ENCODE results near the gene KCNQ5. TPM values are rescaled to one million over a fixed set of nuclear protein-coding genes. Genes with fewer than 3 reads are reported as not detected.
A peak's percentile ranks its signal among the peaks of the same experiment; 100 is the strongest.

The KCNQ5 gene
- total and polyA plus RNA-seq, 8 donors: 1.7 to 4.5 (median 2.5) TPM

DNA sequence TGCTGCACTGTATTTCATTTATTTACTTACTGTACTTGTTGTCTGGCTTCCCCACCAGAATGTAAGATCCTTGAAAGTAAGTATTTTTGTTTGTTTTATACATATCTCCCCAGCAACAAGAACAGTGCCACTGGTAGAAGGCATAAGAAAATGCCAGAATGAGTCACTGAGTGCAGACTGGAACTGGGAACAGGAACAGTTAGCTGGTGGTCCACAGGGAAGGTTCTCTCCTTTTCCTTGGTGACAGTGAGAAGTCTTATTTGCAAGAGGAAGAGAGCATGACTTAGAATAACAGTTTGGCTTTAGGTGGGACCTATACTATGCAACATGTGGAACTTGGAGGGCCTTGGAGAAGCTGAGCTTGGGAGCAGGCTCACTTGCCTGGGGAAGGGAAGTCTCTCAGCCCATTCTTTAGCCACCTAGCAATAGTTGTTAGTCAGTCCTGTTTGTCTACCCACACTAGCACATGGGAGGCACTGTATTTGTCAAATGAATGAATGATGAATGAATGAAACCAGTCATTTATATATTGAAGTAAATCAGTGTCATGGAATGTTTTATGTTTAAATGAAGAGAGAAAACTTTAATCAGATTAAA, 203.5 kb downstream of the KCNQ5 start:
- intact Hi-C loops (cut with DNase I): no loop called here

DNA sequence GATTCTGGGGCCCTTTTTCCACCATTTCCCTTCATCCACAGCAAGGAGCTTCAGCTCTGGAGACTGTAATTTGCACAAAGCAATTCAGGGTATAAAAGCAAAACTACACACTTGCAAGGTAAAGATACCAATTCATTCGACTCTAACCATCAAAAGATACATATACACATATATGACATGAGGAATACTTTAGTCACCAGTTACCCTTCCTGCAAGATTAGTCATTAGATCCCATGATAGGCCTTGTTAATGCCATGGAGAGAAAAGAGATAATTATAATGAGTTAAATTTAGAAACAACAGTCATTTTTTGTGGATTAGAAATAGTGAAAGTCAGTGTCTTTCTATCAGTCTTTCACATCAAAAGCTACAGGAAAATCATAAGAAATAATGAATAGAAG, 204.2 kb downstream of the KCNQ5 start:
- no peaks in the 10 kb centered on the region for H3K4me1 ChIP-seq
- intact Hi-C loops (cut with DNase I): no loop called here
- no peak overlapping the region for H3K27ac ChIP-seq

More for the DNA sequence above, 203.5 kb downstream of the KCNQ5 start:
- H3K36me3 ChIP-seq: no peaks in the 10 kb centered on the region
- H3K9me3 ChIP-seq: no peaks in the 10 kb centered on the region
- peak; percentile 43 for ATAC-seq
- no peaks in the 10 kb centered on the region for H3K27me3 ChIP-seq
- no peak overlapping the region for H3K27ac ChIP-seq
- DNase-seq: no peak
- H3K4me1 ChIP-seq: no peaks in the 10 kb centered on the region
- H3K4me3 ChIP-seq: no peak overlapping the region
- TF ChIP-seq, protein P1, sequence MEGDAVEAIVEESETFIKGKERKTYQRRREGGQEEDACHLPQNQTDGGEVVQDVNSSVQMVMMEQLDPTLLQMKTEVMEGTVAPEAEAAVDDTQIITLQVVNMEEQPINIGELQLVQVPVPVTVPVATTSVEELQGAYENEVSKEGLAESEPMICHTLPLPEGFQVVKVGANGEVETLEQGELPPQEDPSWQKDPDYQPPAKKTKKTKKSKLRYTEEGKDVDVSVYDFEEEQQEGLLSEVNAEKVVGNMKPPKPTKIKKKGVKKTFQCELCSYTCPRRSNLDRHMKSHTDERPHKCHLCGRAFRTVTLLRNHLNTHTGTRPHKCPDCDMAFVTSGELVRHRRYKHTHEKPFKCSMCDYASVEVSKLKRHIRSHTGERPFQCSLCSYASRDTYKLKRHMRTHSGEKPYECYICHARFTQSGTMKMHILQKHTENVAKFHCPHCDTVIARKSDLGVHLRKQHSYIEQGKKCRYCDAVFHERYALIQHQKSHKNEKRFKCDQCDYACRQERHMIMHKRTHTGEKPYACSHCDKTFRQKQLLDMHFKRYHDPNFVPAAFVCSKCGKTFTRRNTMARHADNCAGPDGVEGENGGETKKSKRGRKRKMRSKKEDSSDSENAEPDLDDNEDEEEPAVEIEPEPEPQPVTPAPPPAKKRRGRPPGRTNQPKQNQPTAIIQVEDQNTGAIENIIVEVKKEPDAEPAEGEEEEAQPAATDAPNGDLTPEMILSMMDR (IDR thresholded peaks at IDR 0.05): no peak

DNA sequence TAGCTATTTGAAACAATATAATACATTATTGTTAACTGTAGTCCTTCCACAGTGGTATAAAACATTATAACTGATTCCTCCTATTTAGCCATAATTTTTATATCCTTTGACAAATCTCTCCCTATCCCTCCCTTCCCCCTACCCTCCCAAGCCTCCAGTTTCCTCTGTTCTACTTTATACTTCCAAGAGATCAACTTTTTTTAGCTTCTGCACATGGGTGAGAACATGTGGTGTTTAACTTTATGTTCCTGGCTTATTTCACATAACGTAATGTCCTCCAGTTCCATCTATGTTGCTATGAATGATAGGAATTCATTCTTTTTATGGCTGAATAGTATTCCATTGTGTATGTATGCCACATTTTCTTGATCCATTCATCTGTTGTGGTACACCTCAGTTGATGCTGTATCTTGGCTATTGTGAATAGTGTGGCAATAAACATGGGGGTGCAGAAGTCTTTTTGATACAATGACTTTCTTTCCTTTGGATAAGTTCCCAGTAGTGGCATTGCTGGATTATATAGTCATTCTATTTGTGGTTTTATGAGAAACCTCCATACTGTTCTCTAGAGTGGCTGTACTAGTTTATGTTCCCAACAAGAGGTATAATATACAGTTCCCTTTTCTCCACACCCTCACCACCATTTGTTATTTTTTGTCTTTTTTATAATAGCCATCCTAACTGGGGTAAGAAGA, 205.0 kb downstream of the KCNQ5 start:
- DNase-seq (no peak), ATAC-seq (no peak)
- TF ChIP-seq, protein P1 (IDR thresholded peaks at IDR 0.05): no peak
- intact Hi-C loops (cut with DNase I): no loop called here
- H3K36me3 ChIP-seq: no peaks in the 10 kb centered on the region
- no peaks in the 10 kb centered on the region for H3K4me1 ChIP-seq
- no peaks in the 10 kb centered on the region for H3K9me3 ChIP-seq
- H3K4me3 ChIP-seq: no peak overlapping the region
- no peak overlapping the region for H3K27ac ChIP-seq
- H3K27me3 ChIP-seq: no peaks in the 10 kb centered on the region

More for the DNA sequence above, 204.2 kb downstream of the KCNQ5 start:
- DNase-seq: no peak
- H3K36me3 ChIP-seq: no peaks in the 10 kb centered on the region
- no peaks in the 10 kb centered on the region for H3K9me3 ChIP-seq
- no peak for ATAC-seq
- H3K4me3 ChIP-seq: no peak overlapping the region
- TF ChIP-seq, protein P1 (IDR thresholded peaks at IDR 0.05): no peak
- no peaks in the 10 kb centered on the region for H3K27me3 ChIP-seq

DNA sequence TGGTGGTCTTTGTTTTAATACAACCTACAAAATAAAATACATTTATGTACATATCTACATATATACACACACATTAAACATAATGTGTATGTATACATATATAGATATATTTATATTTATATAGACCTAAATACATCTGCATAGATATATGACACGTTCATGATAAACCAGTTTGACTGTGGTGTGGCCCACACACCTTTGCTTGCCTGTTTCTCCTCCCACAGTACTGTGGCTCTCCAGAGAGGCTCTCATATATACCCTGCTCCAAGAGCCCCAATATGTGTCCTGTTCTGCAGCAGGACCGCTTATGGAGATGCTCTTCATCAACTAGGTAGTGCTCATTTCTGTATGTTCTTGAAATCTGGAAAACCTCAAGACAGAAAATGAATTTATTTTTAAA, 207.0 kb downstream of the KCNQ5 start:
- no peak overlapping the region for H3K4me3 ChIP-seq
- DNase-seq (no peak), ATAC-seq (no peak)
- no peaks in the 10 kb centered on the region for H3K9me3 ChIP-seq
- H3K27ac ChIP-seq: no peak overlapping the region
- TF ChIP-seq, protein P1 (IDR thresholded peaks at IDR 0.05): no peak
- no peaks in the 10 kb centered on the region for H3K4me1 ChIP-seq
- no peaks in the 10 kb centered on the region for H3K36me3 ChIP-seq
- no peaks in the 10 kb centered on the region for H3K27me3 ChIP-seq
- intact Hi-C loops (cut with DNase I): no loop called here

DNA sequence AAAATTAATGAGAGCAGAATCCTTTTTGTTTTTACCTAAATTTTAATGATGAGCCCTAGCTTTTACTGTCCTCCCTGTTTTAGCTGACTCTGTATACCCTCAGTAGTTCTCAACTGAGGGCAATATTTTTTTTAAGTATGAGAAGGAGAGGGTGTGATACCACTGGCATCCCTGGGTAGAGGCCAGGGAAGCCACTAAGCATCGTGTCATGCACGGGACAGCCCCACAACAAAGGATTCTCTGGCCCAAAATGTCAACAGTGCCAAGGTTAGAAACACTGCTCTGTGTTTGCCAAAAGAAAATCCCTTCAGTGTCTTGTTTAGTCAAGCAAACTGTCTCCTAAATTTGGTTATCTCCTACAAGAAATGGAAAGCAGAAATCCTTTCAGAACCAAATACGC, 210.4 kb downstream of the KCNQ5 start:
- no peak overlapping the region for H3K4me3 ChIP-seq
- no peak overlapping the region for H3K27ac ChIP-seq
- ATAC-seq (no peak), DNase-seq (no peak)
- H3K4me1 ChIP-seq: no peaks in the 10 kb centered on the region
- no peaks in the 10 kb centered on the region for H3K9me3 ChIP-seq
- TF ChIP-seq, protein P1 (IDR thresholded peaks at IDR 0.05): no peak
- no peaks in the 10 kb centered on the region for H3K27me3 ChIP-seq
- intact Hi-C loops (cut with DNase I): no loop called here
- no peaks in the 10 kb centered on the region for H3K36me3 ChIP-seq

All from left lung (tissue), 10 donors.